ENCODE measurements around the gene WWTR1.

WWTR1 gene

DNA sequence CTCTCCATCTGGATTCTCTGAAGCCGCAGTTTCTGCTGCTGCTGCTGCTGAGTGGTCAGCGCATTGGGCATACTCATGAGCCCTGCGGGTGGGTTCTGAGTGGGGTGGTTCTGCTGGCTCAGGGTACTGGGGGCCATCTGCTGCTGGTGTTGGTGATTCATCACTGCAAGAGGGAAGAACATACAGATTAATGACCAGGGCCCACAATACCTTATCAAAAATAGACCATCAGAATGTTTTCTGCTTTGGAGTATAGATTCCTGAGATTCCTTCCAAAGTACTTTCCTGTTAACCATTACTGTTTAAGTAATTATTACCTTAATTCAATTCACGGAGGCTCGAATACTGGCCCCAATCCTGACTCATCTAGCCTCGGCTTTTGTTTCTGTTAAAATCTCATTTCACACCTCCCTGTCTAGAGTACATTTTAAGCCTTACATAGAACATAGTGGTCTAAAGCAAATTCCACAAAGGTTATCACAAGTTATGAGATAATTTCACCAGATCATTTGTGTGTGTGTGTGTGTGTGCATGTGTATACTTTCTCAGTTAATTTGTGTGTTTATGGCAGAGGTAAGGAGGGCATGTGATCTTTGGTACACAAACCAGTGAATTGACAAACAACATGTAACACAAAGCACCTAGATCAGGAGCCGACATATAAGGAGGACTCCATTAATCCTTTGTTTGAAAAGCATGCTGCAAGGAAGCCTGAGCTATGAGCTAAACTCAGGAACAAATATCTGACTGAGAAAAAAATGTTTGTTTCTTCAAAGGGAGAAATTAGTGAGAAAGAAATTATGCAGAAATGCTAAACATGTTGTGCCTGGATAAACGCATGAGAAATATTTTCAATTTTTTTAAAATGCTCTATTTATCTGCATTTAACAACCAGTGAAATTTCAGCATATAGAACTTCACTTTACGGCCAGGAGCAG, 115.2 kb downstream of the WWTR1 start:
- H3K27ac ChIP-seq (ENCODE audit: low read depth, low read length): peak overlapping the region; percentile 53; the same call in 1 of the 2 replicates
- no peaks in the 10 kb centered on the region for H3K27me3 ChIP-seq (ENCODE audit: insufficient read depth, low read length)
- H3K4me1 ChIP-seq (ENCODE audit: insufficient read depth, low read length): peaks cover 18% of the 10 kb centered on the region
- H3K36me3 ChIP-seq (ENCODE audit: insufficient read depth, low read length): peaks cover 23% of the 10 kb centered on the region
- peak overlapping the region; percentile 19; the same call in 1 of the 2 replicates for H3K9ac ChIP-seq (ENCODE audit: low read depth, low read length)
- no peaks in the 10 kb centered on the region for H3K9me3 ChIP-seq (ENCODE audit: insufficient read depth, low read depth, low read length)
- WGBS: 92% methylated on average over 9 of the region's 9 CpGs
- H3K4me3 ChIP-seq (ENCODE audit: low read length): no peak overlapping the region

- Histone ChIP-seq H3K27me3 (ENCODE audit: insufficient read depth, low read length) (no peaks in the 10 kb centered on the region), H3K4me3 (ENCODE audit: low read length) (no peak overlapping the region), H3K4me1 (ENCODE audit: insufficient read depth, low read length) (peaks cover 30% of the 10 kb centered on the region), H3K27ac (ENCODE audit: low read depth, low read length) (no peak overlapping the region), H3K9me3 (ENCODE audit: insufficient read depth, low read depth, low read length) (no peaks in the 10 kb centered on the region), H3K36me3 (ENCODE audit: insufficient read depth, low read length) (peaks cover 23% of the 10 kb centered on the region), H3K9ac (ENCODE audit: low read depth, low read length) (no peak overlapping the region)
- 83% methylated on average over 3 of the region's 3 CpGs for WGBS
Observed at GRCh38 chr3:149541091-149541491, 116.7 kb downstream of the WWTR1 start.

- peaks cover 44% of the 10 kb centered on the region for H3K4me1 ChIP-seq (ENCODE audit: insufficient read depth, low read length)
- no peak overlapping the region for H3K4me3 ChIP-seq (ENCODE audit: low read length)
- H3K9ac ChIP-seq (ENCODE audit: low read depth, low read length): no peak overlapping the region
- peaks cover 19% of the 10 kb centered on the region for H3K36me3 ChIP-seq (ENCODE audit: insufficient read depth, low read length)
- H3K27ac ChIP-seq (ENCODE audit: low read depth, low read length): no peak overlapping the region
- 93% methylated on average over 1 of the region's 1 CpG for WGBS
- no peaks in the 10 kb centered on the region for H3K27me3 ChIP-seq (ENCODE audit: insufficient read depth, low read length)
- no peaks in the 10 kb centered on the region for H3K9me3 ChIP-seq (ENCODE audit: insufficient read depth, low read depth, low read length)
Observed at GRCh38 chr3:149538371-149538770, 119.5 kb downstream of the WWTR1 start.

DNA sequence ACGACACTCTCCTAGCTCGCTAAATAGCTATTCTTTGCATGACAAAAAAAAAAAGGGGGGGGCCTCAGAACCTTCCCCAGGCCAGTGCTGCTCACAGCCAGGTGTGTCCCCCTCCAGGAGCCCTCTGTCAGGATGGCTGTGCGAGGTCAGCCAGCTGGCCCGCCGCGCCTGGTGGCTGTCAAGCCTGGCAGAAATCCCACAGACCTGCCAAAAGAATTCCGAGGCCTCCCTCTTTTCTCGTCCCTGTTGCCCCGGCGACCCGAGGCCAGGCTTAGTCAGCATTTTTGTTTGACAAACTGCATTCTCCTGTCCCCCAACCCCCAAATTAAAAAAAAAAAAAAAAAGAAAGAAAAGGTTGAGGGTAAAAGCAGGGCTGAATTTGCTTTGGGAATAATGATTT, 121.4 kb downstream of the WWTR1 start:
- Histone ChIP-seq H3K27ac (ENCODE audit: low read depth, low read length) (peak overlapping the region; percentile 34; the same call in 1 of the 2 replicates), H3K9ac (ENCODE audit: low read depth, low read length) (no peak overlapping the region), H3K9me3 (ENCODE audit: insufficient read depth, low read depth, low read length) (no peaks in the 10 kb centered on the region), H3K4me3 (ENCODE audit: low read length) (no peak overlapping the region), H3K4me1 (ENCODE audit: insufficient read depth, low read length) (peaks cover 37% of the 10 kb centered on the region), H3K36me3 (ENCODE audit: insufficient read depth, low read length) (peaks cover 7% of the 10 kb centered on the region; the same call in 1 of the 2 replicates), H3K27me3 (ENCODE audit: insufficient read depth, low read length) (no peaks in the 10 kb centered on the region)
- 27% methylated on average over 11 of the region's 11 CpGs for WGBS

DNA sequence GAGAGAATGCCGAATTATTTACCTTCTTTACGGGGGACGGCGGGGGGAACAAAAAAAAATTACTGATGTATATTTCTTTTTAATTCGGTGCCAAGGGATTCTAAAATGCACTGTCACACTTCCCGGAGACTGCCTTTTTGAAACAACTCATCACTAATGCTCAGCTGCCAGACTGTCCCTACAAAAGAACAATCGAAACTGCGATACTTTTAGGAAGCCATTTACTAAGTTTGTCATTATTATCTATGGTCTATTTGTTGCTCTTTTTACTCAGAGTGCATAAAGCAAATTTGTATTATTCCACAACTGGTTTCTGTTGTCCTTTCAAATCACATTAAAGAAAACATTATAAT, 122.5 kb downstream of the WWTR1 start:
- WGBS: 88% methylated on average over 8 of the region's 8 CpGs
- H3K9ac ChIP-seq (ENCODE audit: low read depth, low read length): no peak overlapping the region
- no peak overlapping the region for H3K4me3 ChIP-seq (ENCODE audit: low read length)
- H3K27ac ChIP-seq (ENCODE audit: low read depth, low read length): no peak overlapping the region
- H3K9me3 ChIP-seq (ENCODE audit: insufficient read depth, low read depth, low read length): no peaks in the 10 kb centered on the region
- H3K36me3 ChIP-seq (ENCODE audit: insufficient read depth, low read length): no peaks in the 10 kb centered on the region
- no peaks in the 10 kb centered on the region for H3K27me3 ChIP-seq (ENCODE audit: insufficient read depth, low read length)
- H3K4me1 ChIP-seq (ENCODE audit: insufficient read depth, low read length): peaks cover 34% of the 10 kb centered on the region

DNA sequence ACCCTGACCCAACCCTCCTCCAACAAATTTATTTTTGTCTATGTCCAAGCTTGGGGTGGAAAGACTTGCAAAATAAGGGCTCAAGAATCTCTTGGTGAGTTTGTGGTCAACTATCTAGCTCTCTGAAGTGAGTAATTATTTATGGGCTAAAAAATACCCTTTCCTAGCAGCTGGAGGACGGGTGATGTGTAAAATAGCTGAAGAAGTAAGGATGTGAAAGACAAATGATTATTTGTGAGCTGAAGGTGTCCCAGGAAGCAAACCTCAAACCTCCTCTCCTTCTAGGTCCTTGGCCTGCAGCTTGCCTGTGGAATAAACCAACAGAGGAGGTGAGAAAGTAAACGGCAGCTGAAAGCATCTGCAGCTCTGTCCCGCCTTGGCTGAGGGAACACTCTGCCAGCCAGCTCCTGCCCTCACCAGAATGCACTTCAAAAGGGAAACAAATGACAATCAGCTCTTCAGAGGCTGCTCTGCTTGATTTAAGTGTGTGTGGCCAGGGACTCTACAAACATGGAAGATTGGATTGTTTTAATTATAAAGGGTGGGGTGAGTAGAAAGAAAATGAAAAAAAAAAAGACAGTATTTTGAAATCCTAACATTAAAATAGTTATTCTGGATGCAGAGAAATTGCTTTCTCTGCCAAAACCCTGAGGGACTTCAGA, 123.0 kb downstream of the WWTR1 start:
- WGBS: 42% methylated on average over 3 of the region's 3 CpGs
- H3K36me3 ChIP-seq (ENCODE audit: insufficient read depth, low read length): no peaks in the 10 kb centered on the region
- no peak overlapping the region for H3K4me3 ChIP-seq (ENCODE audit: low read length)
- H3K27ac ChIP-seq (ENCODE audit: low read depth, low read length): peak overlapping the region; percentile 49; the same call in 1 of the 2 replicates
- no peak overlapping the region for H3K9ac ChIP-seq (ENCODE audit: low read depth, low read length)
- H3K9me3 ChIP-seq (ENCODE audit: insufficient read depth, low read depth, low read length): no peaks in the 10 kb centered on the region
- H3K27me3 ChIP-seq (ENCODE audit: insufficient read depth, low read length): no peaks in the 10 kb centered on the region
- H3K4me1 ChIP-seq (ENCODE audit: insufficient read depth, low read length): peaks cover 34% of the 10 kb centered on the region

GRCh38 chr3:149534082-149534481, 123.7 kb downstream of the WWTR1 start:
- no peak overlapping the region for H3K27ac ChIP-seq (ENCODE audit: low read depth, low read length)
- 93% methylated on average over 4 of the region's 4 CpGs for WGBS

DNA sequence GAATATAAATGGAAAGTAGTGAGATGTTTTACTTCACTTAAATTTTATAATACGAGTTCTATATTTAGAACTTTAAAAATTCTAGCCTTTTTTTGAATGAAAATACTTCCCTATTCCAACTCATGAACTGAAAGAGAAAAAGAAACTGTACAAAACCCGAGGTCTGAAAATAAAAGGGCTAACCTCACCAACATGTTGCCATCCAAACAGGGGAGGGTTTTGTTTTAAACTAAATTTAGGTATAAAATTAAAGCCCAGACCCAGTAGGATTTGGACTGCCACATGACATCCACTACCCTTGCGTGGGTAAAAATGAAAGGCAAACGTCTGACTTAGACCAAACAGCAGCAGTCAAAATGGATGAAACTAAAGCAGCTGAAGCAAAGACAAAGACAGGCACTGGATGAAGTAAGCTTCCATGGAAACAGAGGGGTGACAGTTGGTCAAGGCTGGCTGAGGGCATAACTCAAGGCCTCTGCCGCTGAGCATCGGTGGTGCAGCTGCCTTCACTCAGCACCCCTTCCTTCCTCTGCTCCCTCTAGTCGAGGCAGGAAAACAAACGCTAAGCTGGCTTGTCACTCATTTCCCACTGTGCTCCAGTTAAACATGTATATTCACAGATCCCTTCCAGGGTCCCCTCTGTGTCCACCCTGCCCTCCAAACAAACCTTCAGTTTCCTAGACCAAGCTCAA, 125.2 kb downstream of the WWTR1 start:
- H3K36me3 ChIP-seq (ENCODE audit: insufficient read depth, low read length): no peaks in the 10 kb centered on the region
- H3K4me1 ChIP-seq (ENCODE audit: insufficient read depth, low read length): peaks cover 36% of the 10 kb centered on the region
- H3K27me3 ChIP-seq (ENCODE audit: insufficient read depth, low read length): no peaks in the 10 kb centered on the region
- H3K4me3 ChIP-seq (ENCODE audit: low read length): no peak overlapping the region
- no peaks in the 10 kb centered on the region for H3K9me3 ChIP-seq (ENCODE audit: insufficient read depth, low read depth, low read length)
- no peak overlapping the region for H3K9ac ChIP-seq (ENCODE audit: low read depth, low read length)
- 71% methylated on average over 6 of the region's 8 CpGs for WGBS
- no peak overlapping the region for H3K27ac ChIP-seq (ENCODE audit: low read depth, low read length)

More at GRCh38 chr3:149534082-149534481, 123.7 kb downstream of the WWTR1 start:
- Histone ChIP-seq H3K27me3 (ENCODE audit: insufficient read depth, low read length) (no peaks in the 10 kb centered on the region), H3K4me3 (ENCODE audit: low read length) (no peak overlapping the region), H3K9ac (ENCODE audit: low read depth, low read length) (no peak overlapping the region), H3K36me3 (ENCODE audit: insufficient read depth, low read length) (no peaks in the 10 kb centered on the region), H3K9me3 (ENCODE audit: insufficient read depth, low read depth, low read length) (no peaks in the 10 kb centered on the region), H3K4me1 (ENCODE audit: insufficient read depth, low read length) (peaks cover 34% of the 10 kb centered on the region)

DNA sequence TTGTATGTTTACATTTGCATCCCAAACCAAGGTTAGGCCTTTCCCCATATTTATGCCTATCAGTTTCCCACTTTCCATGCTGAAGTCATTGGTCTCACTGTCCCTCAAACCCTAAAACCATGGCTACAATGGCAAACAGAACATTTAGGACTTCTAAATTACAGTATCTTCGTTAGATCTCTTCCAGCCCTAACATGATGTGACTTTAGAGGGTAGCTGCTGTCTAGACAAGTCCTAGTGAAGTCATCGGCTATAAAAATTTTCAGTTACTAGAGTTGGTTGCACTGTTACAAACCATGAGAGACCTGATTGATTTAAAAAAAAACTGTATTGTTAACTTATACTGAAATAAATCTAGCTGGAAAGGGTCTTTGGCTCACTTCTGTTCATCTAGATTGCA, 128.7 kb downstream of the WWTR1 start:
- H3K9me3 ChIP-seq (ENCODE audit: insufficient read depth, low read depth, low read length): no peaks in the 10 kb centered on the region
- no peak overlapping the region for H3K27ac ChIP-seq (ENCODE audit: low read depth, low read length)
- H3K36me3 ChIP-seq (ENCODE audit: insufficient read depth, low read length): peaks cover 22% of the 10 kb centered on the region
- peaks cover 7% of the 10 kb centered on the region for H3K4me1 ChIP-seq (ENCODE audit: insufficient read depth, low read length)
- no peak overlapping the region for H3K9ac ChIP-seq (ENCODE audit: low read depth, low read length)
- H3K27me3 ChIP-seq (ENCODE audit: insufficient read depth, low read length): no peaks in the 10 kb centered on the region
- no peak overlapping the region for H3K4me3 ChIP-seq (ENCODE audit: low read length)
- 100% methylated on average over 2 of the region's 2 CpGs for WGBS

- Histone ChIP-seq H3K9ac (ENCODE audit: low read depth, low read length) (no peak overlapping the region), H3K27ac (ENCODE audit: low read depth, low read length) (no peak overlapping the region), H3K36me3 (ENCODE audit: insufficient read depth, low read length) (peaks cover 27% of the 10 kb centered on the region), H3K27me3 (ENCODE audit: insufficient read depth, low read length) (no peaks in the 10 kb centered on the region), H3K4me1 (ENCODE audit: insufficient read depth, low read length) (peaks cover 7% of the 10 kb centered on the region), H3K9me3 (ENCODE audit: insufficient read depth, low read depth, low read length) (no peaks in the 10 kb centered on the region), H3K4me3 (ENCODE audit: low read length) (no peak overlapping the region)
- 75% methylated on average over 4 of the region's 4 CpGs for WGBS
Observed at GRCh38 chr3:149528340-149528650, 129.5 kb downstream of the WWTR1 start.

Measured in HUES64 (cell line).